Measurements from ENCODE around the gene CALML5.

DNA sequence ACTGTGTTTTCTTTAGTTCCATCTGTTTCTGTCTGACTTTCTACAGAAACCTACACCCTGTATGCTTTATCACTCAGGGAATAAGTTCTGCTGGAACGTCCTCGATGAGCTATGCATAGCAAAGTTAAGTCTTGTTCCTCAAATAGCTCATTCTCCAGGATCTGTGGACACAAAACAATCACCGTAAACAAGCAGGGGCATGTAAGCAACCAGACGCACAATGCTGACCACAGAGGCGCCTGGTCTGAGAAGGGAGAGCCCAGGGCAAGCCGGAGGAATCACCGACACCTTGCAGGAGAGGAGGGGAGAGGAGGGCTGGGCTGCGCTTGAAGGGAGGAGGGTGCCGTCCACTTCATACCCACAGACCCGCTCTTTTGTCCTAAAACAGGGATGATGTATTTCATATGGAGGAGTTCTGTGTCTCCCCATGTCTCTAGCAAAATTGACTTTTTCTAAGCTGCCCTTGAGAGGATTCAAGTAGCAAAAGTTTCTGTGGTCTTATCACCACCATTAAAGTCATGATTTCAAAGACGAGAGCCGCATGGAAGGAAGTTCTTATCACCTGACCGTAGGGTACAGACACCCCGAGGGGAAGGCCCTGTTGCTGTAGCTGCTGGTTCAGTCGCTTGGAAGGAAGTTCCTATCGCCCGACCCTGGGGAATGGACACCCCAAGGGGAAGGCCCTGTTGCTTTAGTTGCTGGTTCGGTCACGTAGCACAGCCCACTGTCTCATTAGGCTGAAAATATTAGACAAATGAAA, 39.7 kb upstream of the CALML5 start:
- TF ChIP-seq, protein P1, sequence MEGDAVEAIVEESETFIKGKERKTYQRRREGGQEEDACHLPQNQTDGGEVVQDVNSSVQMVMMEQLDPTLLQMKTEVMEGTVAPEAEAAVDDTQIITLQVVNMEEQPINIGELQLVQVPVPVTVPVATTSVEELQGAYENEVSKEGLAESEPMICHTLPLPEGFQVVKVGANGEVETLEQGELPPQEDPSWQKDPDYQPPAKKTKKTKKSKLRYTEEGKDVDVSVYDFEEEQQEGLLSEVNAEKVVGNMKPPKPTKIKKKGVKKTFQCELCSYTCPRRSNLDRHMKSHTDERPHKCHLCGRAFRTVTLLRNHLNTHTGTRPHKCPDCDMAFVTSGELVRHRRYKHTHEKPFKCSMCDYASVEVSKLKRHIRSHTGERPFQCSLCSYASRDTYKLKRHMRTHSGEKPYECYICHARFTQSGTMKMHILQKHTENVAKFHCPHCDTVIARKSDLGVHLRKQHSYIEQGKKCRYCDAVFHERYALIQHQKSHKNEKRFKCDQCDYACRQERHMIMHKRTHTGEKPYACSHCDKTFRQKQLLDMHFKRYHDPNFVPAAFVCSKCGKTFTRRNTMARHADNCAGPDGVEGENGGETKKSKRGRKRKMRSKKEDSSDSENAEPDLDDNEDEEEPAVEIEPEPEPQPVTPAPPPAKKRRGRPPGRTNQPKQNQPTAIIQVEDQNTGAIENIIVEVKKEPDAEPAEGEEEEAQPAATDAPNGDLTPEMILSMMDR (IDR thresholded peaks at IDR 0.05; ENCODE audit: insufficient read depth, low read length, poor library complexity, severe bottlenecking): no peak
- no peak for TF ChIP-seq EZH2phosphoT487 (conservative IDR thresholded peaks at IDR 0.05; ENCODE audit: low read length)
